GM23338 (cell line): Measurements from ENCODE around the gene PHTF2. TPM values are rescaled to one million over a fixed set of nuclear protein-coding genes. Genes with fewer than 3 reads are reported as not detected.

Experiments
- ATAC-seq: fragments of 200-7000 bp; cut with Tn5 transposase; 3 replicates; pipeline ENCODE4 v1.9.1; 2020
- DNase-seq: peaks from one replicate; pipeline ENCODE4 v3.0.0-alpha.2; 2015; ENCODE audit warnings: low spot score
- H2AFZ ChIP-seq: fragments of 200-600 bp; sonication (generic); 2 replicates; pipeline ENCODE4 v1.8.0; 2016; ENCODE audit warnings: antibody characterized with exemption, mild to moderate bottlenecking, moderate library complexity
- H3F3A ChIP-seq: fragments of 200-600 bp; sonication (generic); replicated peaks from 2 replicates; pipeline ENCODE4 v1.8.0; 2017; ENCODE audit warnings: antibody characterized with exemption, mixed run types, low read depth
- H3K27ac ChIP-seq: fragments of 200-600 bp; sonication (generic); 2 replicates; pipeline ENCODE4 v1.6.1; 2016; ENCODE audit warnings: low read depth
- H3K27me3 ChIP-seq: fragments of 200-600 bp; sonication (generic); 2 replicates; pipeline ENCODE4 v1.8.0; 2016; ENCODE audit warnings: mild to moderate bottlenecking, mixed run types, moderate library complexity; ENCODE audit not compliant: insufficient read depth
- H3K36me3 ChIP-seq: fragments of 200-600 bp; sonication (generic); 2 replicates; pipeline ENCODE4 v1.8.0; 2016; ENCODE audit warnings: mild to moderate bottlenecking; ENCODE audit not compliant: insufficient read depth
- H3K4me1 ChIP-seq: fragments of 200-600 bp; sonication (generic); 2 replicates; pipeline ENCODE4 v1.8.0; 2016; ENCODE audit warnings: mild to moderate bottlenecking, moderate library complexity; ENCODE audit not compliant: insufficient read depth
- H3K4me2 ChIP-seq: fragments of 200-600 bp; sonication (generic); 2 replicates; pipeline ENCODE4 v1.7.1; 2017; ENCODE audit warnings: mixed run types
- H3K4me3 ChIP-seq: fragments of 200-600 bp; sonication (generic); 2 replicates; pipeline ENCODE4 v1.6.1; 2016; ENCODE audit warnings: mixed run types
- H3K79me2 ChIP-seq: fragments of 200-600 bp; sonication (generic); replicated peaks from 2 replicates; pipeline ENCODE4 v1.8.0; 2017; ENCODE audit warnings: mild to moderate bottlenecking; ENCODE audit not compliant: insufficient read depth
- H3K9me2 ChIP-seq: fragments of 200-600 bp; sonication (generic); 2 replicates; pipeline ENCODE4 v1.8.0; 2017; ENCODE audit not compliant: insufficient read depth
- H4K20me1 ChIP-seq: fragments of 200-600 bp; sonication (generic); replicated peaks from 2 replicates; pipeline ENCODE4 v1.8.0; 2017; ENCODE audit warnings: mild to moderate bottlenecking; ENCODE audit not compliant: insufficient read depth
- H3K27ac Mint-ChIP-seq: 2 replicates; pipeline ENCODE4 v1.8.0; 2020; ENCODE audit warnings: inconsistent platforms, mild to moderate bottlenecking, moderate library complexity, mixed read lengths
- H3K27me3 Mint-ChIP-seq: 3 replicates; pipeline ENCODE4 v1.8.0; 2022; ENCODE audit warnings: low read depth, mild to moderate bottlenecking, moderate library complexity, mixed read lengths, inconsistent platforms; ENCODE audit not compliant: insufficient read depth, poor library complexity
- H3K36me3 Mint-ChIP-seq: 3 replicates; pipeline ENCODE4 v1.8.0; 2021; ENCODE audit warnings: low read depth, mild to moderate bottlenecking, inconsistent platforms, moderate library complexity, mixed read lengths
- H3K4me1 Mint-ChIP-seq: 3 replicates; pipeline ENCODE4 v1.8.0; 2020; ENCODE audit warnings: mild to moderate bottlenecking, inconsistent platforms, mixed read lengths
- H3K4me3 Mint-ChIP-seq: 3 replicates; pipeline ENCODE4 v1.8.0; 2021; ENCODE audit warnings: moderate library complexity, mild to moderate bottlenecking, inconsistent platforms, mixed read lengths
- H3K9me3 Mint-ChIP-seq: 3 replicates; pipeline ENCODE4 v1.8.0; 2020; ENCODE audit warnings: moderate library complexity, mild to moderate bottlenecking, inconsistent platforms, mixed read lengths
- EZH2 ChIP-seq: fragments of 200-600 bp; sonication (generic); IDR thresholded peaks from one replicate; pipeline ENCODE4 v1.8.0; 2017; ENCODE audit warnings: antibody characterized with exemption, mild to moderate bottlenecking, low read depth; ENCODE audit not compliant: unreplicated experiment
- JUNB ChIP-seq: IDR thresholded peaks from one replicate; pipeline ENCODE4 v1.6.1; 2016; ENCODE audit warnings: antibody characterized with exemption; ENCODE audit not compliant: unreplicated experiment
- NANOG ChIP-seq: IDR thresholded peaks from 2 replicates; pipeline ENCODE4 v1.6.1; 2016; ENCODE audit warnings: antibody characterized with exemption, borderline replicate concordance
- ZNF331 ChIP-seq: fragments of 250-450 bp; sonication (Bioruptor Pico); IDR thresholded peaks from 2 replicates; pipeline ENCODE4 v1.5.0; 2020; ENCODE audit warnings: low read depth, mild to moderate bottlenecking, moderate library complexity
- polyA plus RNA-seq: library from polyadenylated mRNA; unstranded; fragments of >200 nt; fragmentation: Nextera tagmentation; extraction: Ambion mirVana; gene quantifications from 2 replicates; pipeline ENCODE4 v1.2.1, GENCODE V29; 2016
- total RNA-seq: library from RNA; depleted of rRNA; stranded (reverse); fragments of >200 nt; shearing (Covaris generic); gene quantifications from 2 replicates; pipeline ENCODE4 v1.2.3, GENCODE V29; 2014
- TF ChIP-seq, protein P1 (sequence below): IDR thresholded peaks from one replicate; pipeline ENCODE4 v1.6.1; 2018; ENCODE audit warnings: antibody characterized with exemption; ENCODE audit not compliant: unreplicated experiment
- TF ChIP-seq, protein P2 (sequence below), 2 experiments: fragments of 200-600 bp in 1 of 2; sonication (generic) in 1 of 2; conservative IDR thresholded peaks; 2 replicates each; pipeline versions ENCODE4 v1.5.1 to v1.6.1; 2016 to 2017; ENCODE audit warnings: antibody characterized with exemption in 2 of 2, low read depth in 2 of 2, mild to moderate bottlenecking in 2 of 2, moderate library complexity in 1 of 2
- TF ChIP-seq, protein P3 (sequence below): fragments of 250-450 bp; sonication (Bioruptor Pico); IDR thresholded peaks from 2 replicates; pipeline ENCODE4 v1.5.0; 2020; ENCODE audit warnings: mild to moderate bottlenecking, moderate library complexity

The PHTF2 gene
- total and polyA plus RNA-seq, 2 experiments from 2014 or later = 14.6 to 24.1 TPM

DNA sequence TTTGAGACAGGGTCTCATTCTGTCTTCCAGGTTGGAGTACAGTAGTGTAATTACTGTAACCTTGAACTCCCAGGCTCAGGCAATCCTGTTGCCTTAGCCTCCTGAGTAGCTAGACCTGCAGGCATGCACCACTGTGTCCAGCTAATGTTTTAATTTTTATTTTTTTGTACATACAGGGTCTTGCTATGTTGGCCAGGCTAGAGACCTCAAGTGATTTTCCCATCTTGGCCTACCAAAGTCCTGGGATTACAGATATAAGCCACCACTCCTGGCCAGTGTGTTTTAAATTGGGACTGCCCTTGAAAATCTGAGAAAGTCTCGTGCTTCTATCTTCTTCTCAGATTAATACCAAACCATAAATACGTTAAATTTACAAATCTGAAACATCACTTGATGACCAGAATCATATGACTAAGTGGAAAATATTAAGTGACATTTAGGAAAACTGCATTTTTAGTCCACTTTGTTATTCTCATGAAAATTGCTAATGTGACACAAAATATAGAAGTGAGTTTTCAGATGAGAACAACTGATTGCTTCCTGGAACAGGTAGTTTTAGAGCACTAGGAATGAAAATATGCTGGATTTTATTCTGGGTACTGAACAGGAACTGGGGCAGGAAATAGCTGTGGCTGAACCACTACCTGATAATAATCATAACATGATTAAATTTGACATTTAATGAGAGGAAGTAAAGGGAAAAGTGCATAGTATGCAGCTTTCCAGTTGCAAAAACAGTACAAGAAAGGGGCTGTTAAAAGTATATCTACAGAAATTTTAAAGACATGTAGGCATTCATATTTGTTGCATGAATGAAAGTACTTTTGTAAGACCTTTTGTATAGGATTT, 4.2 kb downstream of the PHTF2 start:
- DNase-seq = no peak
- no peak overlapping the region for H2AFZ ChIP-seq
- Mint-ChIP-seq H3K27me3 (peaks cover 6% of the 10 kb centered on the region), H3K27ac (no peak overlapping the region), H3K4me1 (peaks cover 9% of the 10 kb centered on the region), H3K36me3 (peaks cover 17% of the 10 kb centered on the region), H3K9me3 (peaks cover 16% of the 10 kb centered on the region; the same call in 2 of the 3 replicates), H3K4me3 (no peak overlapping the region)
- no peak overlapping the region for H3K27ac ChIP-seq
- TF ChIP-seq, protein P1, sequence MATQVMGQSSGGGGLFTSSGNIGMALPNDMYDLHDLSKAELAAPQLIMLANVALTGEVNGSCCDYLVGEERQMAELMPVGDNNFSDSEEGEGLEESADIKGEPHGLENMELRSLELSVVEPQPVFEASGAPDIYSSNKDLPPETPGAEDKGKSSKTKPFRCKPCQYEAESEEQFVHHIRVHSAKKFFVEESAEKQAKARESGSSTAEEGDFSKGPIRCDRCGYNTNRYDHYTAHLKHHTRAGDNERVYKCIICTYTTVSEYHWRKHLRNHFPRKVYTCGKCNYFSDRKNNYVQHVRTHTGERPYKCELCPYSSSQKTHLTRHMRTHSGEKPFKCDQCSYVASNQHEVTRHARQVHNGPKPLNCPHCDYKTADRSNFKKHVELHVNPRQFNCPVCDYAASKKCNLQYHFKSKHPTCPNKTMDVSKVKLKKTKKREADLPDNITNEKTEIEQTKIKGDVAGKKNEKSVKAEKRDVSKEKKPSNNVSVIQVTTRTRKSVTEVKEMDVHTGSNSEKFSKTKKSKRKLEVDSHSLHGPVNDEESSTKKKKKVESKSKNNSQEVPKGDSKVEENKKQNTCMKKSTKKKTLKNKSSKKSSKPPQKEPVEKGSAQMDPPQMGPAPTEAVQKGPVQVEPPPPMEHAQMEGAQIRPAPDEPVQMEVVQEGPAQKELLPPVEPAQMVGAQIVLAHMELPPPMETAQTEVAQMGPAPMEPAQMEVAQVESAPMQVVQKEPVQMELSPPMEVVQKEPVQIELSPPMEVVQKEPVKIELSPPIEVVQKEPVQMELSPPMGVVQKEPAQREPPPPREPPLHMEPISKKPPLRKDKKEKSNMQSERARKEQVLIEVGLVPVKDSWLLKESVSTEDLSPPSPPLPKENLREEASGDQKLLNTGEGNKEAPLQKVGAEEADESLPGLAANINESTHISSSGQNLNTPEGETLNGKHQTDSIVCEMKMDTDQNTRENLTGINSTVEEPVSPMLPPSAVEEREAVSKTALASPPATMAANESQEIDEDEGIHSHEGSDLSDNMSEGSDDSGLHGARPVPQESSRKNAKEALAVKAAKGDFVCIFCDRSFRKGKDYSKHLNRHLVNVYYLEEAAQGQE = no peak
- TF ChIP-seq, protein P2, sequence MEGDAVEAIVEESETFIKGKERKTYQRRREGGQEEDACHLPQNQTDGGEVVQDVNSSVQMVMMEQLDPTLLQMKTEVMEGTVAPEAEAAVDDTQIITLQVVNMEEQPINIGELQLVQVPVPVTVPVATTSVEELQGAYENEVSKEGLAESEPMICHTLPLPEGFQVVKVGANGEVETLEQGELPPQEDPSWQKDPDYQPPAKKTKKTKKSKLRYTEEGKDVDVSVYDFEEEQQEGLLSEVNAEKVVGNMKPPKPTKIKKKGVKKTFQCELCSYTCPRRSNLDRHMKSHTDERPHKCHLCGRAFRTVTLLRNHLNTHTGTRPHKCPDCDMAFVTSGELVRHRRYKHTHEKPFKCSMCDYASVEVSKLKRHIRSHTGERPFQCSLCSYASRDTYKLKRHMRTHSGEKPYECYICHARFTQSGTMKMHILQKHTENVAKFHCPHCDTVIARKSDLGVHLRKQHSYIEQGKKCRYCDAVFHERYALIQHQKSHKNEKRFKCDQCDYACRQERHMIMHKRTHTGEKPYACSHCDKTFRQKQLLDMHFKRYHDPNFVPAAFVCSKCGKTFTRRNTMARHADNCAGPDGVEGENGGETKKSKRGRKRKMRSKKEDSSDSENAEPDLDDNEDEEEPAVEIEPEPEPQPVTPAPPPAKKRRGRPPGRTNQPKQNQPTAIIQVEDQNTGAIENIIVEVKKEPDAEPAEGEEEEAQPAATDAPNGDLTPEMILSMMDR (conservative IDR thresholded peaks at IDR 0.05; ENCODE audit: low read depth in 2 of 2) = no peak
- no peak for TF ChIP-seq NANOG
- TF ChIP-seq EZH2 = no peak
- TF ChIP-seq, protein P3, sequence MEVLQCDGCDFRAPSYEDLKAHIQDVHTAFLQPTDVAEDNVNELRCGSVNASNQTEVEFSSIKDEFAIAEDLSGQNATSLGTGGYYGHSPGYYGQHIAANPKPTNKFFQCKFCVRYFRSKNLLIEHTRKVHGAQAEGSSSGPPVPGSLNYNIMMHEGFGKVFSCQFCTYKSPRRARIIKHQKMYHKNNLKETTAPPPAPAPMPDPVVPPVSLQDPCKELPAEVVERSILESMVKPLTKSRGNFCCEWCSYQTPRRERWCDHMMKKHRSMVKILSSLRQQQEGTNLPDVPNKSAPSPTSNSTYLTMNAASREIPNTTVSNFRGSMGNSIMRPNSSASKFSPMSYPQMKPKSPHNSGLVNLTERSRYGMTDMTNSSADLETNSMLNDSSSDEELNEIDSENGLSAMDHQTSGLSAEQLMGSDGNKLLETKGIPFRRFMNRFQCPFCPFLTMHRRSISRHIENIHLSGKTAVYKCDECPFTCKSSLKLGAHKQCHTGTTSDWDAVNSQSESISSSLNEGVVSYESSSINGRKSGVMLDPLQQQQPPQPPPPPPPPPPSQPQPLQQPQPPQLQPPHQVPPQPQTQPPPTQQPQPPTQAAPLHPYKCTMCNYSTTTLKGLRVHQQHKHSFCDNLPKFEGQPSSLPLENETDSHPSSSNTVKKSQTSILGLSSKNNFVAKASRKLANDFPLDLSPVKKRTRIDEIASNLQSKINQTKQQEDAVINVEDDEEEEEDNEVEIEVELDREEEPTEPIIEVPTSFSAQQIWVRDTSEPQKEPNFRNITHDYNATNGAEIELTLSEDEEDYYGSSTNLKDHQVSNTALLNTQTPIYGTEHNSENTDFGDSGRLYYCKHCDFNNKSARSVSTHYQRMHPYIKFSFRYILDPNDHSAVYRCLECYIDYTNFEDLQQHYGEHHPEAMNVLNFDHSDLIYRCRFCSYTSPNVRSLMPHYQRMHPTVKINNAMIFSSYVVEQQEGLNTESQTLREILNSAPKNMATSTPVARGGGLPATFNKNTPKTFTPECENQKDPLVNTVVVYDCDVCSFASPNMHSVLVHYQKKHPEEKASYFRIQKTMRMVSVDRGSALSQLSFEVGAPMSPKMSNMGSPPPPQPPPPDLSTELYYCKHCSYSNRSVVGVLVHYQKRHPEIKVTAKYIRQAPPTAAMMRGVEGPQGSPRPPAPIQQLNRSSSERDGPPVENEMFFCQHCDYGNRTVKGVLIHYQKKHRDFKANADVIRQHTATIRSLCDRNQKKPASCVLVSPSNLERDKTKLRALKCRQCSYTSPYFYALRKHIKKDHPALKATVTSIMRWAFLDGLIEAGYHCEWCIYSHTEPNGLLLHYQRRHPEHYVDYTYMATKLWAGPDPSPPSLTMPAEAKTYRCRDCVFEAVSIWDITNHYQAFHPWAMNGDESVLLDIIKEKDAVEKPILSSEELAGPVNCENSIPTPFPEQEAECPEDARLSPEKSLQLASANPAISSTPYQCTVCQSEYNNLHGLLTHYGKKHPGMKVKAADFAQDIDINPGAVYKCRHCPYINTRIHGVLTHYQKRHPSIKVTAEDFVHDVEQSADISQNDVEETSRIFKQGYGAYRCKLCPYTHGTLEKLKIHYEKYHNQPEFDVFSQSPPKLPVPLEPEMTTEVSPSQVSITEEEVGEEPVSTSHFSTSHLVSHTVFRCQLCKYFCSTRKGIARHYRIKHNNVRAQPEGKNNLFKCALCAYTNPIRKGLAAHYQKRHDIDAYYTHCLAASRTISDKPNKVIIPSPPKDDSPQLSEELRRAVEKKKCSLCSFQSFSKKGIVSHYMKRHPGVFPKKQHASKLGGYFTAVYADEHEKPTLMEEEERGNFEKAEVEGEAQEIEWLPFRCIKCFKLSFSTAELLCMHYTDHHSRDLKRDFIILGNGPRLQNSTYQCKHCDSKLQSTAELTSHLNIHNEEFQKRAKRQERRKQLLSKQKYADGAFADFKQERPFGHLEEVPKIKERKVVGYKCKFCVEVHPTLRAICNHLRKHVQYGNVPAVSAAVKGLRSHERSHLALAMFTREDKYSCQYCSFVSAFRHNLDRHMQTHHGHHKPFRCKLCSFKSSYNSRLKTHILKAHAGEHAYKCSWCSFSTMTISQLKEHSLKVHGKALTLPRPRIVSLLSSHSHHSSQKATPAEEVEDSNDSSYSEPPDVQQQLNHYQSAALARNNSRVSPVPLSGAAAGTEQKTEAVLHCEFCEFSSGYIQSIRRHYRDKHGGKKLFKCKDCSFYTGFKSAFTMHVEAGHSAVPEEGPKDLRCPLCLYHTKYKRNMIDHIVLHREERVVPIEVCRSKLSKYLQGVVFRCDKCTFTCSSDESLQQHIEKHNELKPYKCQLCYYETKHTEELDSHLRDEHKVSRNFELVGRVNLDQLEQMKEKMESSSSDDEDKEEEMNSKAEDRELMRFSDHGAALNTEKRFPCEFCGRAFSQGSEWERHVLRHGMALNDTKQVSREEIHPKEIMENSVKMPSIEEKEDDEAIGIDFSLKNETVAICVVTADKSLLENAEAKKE (CRISPR knock-in tag) = no peak
- no peak for TF ChIP-seq ZNF331 (CRISPR knock-in tag)
- TF ChIP-seq JUNB = no peak
- peaks cover 55% of the 10 kb centered on the region for H3K79me2 ChIP-seq
- peaks cover 9% of the 10 kb centered on the region for H3K4me1 ChIP-seq
- no peaks in the 10 kb centered on the region for H3K9me2 ChIP-seq
- no peaks in the 10 kb centered on the region for H3F3A ChIP-seq
- no peaks in the 10 kb centered on the region for H4K20me1 ChIP-seq
- H3K4me2 ChIP-seq = no peak overlapping the region
- H3K27me3 ChIP-seq = no peaks in the 10 kb centered on the region
- ATAC-seq = no peak
- H3K4me3 ChIP-seq = no peak overlapping the region
- H3K36me3 ChIP-seq = no peaks in the 10 kb centered on the region; the same call in 1 of the 2 replicates
